ENCODE data around the gene MARS2. TPM values are rescaled to one million over a fixed set of nuclear protein-coding genes. Genes with fewer than 3 reads are reported as not detected.
"Not testable (repeated sequence)": the region's sequence is repeated elsewhere in the genome, so short reads cannot be mapped to it uniquely, and the experiment has no call there.

The MARS2 gene
- total RNA-seq, 6 experiments from 2014 or later = 3.6 to 6.9 (median 4.3) TPM

DNA sequence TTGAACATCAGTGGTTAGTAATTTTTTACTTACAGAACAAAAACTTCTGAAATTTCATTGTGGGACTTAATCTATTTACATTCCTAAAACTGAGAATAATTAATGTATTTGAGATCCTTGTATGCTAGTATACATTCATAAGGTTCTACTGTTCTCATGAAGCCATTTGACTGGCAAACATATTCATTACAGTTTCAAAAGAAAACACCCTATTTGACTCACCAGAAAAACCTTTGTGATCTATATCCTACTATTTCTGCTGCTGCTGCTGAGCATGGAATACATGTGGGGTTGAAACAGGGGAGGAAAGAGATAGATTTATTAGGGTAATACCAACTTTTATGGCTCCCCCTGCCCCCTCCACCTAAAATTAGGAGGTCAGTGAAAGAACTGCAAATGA is 21.8 kb downstream of the MARS2 start:
- Mint-ChIP-seq H3K4me3 (no peak overlapping the region), H3K4me1 (ENCODE audit: low read depth) (no peaks in the 10 kb centered on the region), H3K9me3 (peaks cover 4% of the 10 kb centered on the region; the same call in 1 of the 2 replicates), H3K27ac (no peak overlapping the region), H3K36me3 (ENCODE audit: low read depth) (no peaks in the 10 kb centered on the region), H3K27me3 (ENCODE audit: insufficient read depth) (peaks cover 3% of the 10 kb centered on the region)
- TF ChIP-seq, protein P1, sequence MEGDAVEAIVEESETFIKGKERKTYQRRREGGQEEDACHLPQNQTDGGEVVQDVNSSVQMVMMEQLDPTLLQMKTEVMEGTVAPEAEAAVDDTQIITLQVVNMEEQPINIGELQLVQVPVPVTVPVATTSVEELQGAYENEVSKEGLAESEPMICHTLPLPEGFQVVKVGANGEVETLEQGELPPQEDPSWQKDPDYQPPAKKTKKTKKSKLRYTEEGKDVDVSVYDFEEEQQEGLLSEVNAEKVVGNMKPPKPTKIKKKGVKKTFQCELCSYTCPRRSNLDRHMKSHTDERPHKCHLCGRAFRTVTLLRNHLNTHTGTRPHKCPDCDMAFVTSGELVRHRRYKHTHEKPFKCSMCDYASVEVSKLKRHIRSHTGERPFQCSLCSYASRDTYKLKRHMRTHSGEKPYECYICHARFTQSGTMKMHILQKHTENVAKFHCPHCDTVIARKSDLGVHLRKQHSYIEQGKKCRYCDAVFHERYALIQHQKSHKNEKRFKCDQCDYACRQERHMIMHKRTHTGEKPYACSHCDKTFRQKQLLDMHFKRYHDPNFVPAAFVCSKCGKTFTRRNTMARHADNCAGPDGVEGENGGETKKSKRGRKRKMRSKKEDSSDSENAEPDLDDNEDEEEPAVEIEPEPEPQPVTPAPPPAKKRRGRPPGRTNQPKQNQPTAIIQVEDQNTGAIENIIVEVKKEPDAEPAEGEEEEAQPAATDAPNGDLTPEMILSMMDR (IDR thresholded peaks at IDR 0.05) = no peak
- DNase-seq = no peak

DNA sequence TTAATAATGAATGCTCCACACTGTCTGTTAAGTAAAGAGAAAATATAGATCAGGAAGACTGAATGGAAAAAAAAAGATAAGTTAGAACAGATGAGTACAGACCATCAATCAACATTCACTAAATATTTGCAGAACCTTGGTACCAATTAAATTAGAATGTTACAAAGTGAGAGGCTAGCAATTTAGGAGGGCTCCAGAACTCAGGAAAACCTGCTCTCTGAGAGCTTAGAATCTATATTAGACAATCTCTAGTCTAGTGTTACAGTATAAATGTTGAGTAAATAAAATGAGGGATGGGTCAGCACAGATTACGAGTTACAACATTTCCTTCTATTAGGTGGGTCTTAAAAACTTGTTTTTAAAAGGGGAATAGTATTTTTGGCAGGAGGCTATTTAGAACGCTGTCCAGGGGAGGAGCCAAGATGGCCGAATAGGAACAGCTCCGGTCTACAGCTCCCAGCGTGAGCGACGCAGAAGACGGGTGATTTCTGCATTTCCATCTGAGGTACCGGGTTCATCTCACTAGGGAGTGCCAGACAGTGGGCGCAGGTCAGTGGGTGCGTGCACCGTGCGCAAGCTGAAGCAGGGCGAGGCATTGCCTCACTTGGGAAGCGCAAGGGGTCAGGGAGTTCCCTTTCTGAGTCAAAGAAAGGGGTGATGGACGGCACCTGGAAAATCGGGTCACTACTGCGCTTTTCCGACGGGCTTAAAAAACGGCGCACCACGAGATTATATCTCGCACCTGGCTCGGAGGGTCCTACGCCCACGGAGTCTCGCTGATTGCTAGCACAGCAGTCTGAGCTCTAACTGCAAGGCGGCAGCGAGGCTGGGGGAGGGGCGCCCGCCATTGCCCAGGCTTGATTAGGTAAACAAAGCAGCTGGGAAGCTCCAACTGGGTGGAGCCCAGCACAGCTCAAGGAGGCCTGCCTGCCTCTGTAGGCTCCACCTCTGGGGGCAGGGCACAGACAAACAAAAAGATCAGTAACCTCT is 23.7 kb downstream of the MARS2 start:
- not testable (repeated sequence) for DNase-seq

DNA sequence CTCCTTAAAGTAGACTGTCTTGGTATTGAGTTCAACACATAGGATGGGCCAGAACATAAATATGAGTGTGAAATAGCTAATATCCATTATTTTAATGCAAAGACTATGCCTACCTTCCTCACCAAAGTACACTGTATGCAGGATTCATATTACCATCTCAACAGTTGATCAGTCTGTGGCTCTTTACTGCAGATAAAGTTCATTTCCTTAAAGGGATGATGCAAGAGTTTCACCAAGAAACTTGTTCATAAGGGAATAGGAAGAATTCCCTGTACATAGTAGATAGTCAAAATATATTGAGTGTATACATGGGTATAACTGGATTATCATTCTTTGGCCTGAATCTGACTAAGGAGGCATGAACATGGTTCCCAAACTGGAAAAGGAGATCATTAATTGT is 35.0 kb downstream of the MARS2 start:
- no peaks in the 10 kb centered on the region for H3K4me1 Mint-ChIP-seq (ENCODE audit: low read depth)
- no peaks in the 10 kb centered on the region for H3K27me3 Mint-ChIP-seq (ENCODE audit: insufficient read depth)
- H3K4me3 Mint-ChIP-seq = no peak overlapping the region
- H3K9me3 Mint-ChIP-seq = no peaks in the 10 kb centered on the region
- no peak overlapping the region for H3K27ac Mint-ChIP-seq
- DNase-seq = no peak
- TF ChIP-seq, protein P1 (IDR thresholded peaks at IDR 0.05) = no peak
- no peaks in the 10 kb centered on the region for H3K36me3 Mint-ChIP-seq (ENCODE audit: low read depth)

More for the DNA sequence above, 23.7 kb downstream of the MARS2 start:
- H3K4me3 Mint-ChIP-seq; H3K4me1 Mint-ChIP-seq (ENCODE audit: low read depth); H3K27me3 Mint-ChIP-seq (ENCODE audit: insufficient read depth); H3K27ac Mint-ChIP-seq; H3K36me3 Mint-ChIP-seq (ENCODE audit: low read depth); H3K9me3 Mint-ChIP-seq: not testable (repeated sequence)

Other genes starting within 250 kb of the MARS2 start
- gene HSPD1, start 205.5 kb upstream of the MARS2 start, total RNA-seq (2021; fragmentation: NEBNext Ultra II Directional; extraction: Animal tissue kit (Norgen Biotek cat#: 25700)) = 100 to 1,000 TPM; 267 to 399 (median 280) TPM
- gene HSPE1, start 205.0 kb upstream of the MARS2 start, total RNA-seq (2021; fragmentation: NEBNext Ultra II Directional; extraction: Animal tissue kit (Norgen Biotek cat#: 25700)) = 100 to 1,000 TPM in 5 of 6 experiments, 10 to 100 TPM in 1; 96.3 to 149 (median 114) TPM
- gene MOB4, start 189.3 kb upstream of the MARS2 start, total RNA-seq (2021; fragmentation: NEBNext Ultra II Directional; extraction: Animal tissue kit (Norgen Biotek cat#: 25700)) = 10 to 100 TPM; 30.1 to 38.6 (median 34.4) TPM
- under 1 TPM in 5 of 6 experiments, not detected in 1; 0.05 to 0.45 (median 0.13) TPM for gene RFTN2, start 29.8 kb upstream of the MARS2 start, total RNA-seq (2021; fragmentation: NEBNext Ultra II Directional; extraction: Animal tissue kit (Norgen Biotek cat#: 25700))
- gene BOLL, start 80.0 kb downstream of the MARS2 start, total RNA-seq (2021; fragmentation: NEBNext Ultra II Directional; extraction: Animal tissue kit (Norgen Biotek cat#: 25700)) = not detected
- under 1 TPM in 4 of 6 experiments, not detected in 2; 0.03 to 0.14 (median 0.12) TPM for gene PLCL1, start 99.2 kb downstream of the MARS2 start, total RNA-seq (2021; fragmentation: NEBNext Ultra II Directional; extraction: Animal tissue kit (Norgen Biotek cat#: 25700))

All from HFFc6 (cell line).